GM19397 (cell line): ENCODE measurements around the gene RASA2.
"Not testable (repeated sequence)": the region's sequence is repeated elsewhere in the genome, so short reads cannot be mapped to it uniquely, and the experiment has no call there.

Source experiments
- ATAC-seq: cut with Tn5 transposase; IDR thresholded peaks from one replicate; pipeline ENCODE4 v1.9.1; 2021; ENCODE audit warnings: mild to moderate bottlenecking, moderate library complexity; ENCODE audit not compliant: unreplicated experiment

Gene RASA2

DNA sequence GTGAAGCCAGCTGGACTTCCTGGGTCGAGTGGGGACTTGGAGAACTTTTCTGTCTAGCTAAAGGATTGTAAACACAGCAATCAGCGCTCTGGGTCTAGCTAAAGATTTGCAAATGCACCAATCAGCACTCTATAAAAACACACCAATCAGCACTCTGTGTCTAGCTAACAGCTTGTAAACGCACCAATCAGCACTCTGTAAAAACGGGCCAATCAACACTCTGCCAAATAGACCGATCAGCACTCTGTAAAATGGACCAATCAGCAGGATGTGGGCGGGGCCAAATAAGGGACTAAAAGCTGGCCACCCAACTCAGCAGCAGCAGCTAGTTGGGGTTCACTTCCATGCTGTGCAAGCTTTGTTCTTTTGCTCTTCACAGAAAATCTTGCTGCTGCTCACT lies 141.5 kb downstream of the RASA2 start:
- not testable (repeated sequence) for ATAC-seq

DNA sequence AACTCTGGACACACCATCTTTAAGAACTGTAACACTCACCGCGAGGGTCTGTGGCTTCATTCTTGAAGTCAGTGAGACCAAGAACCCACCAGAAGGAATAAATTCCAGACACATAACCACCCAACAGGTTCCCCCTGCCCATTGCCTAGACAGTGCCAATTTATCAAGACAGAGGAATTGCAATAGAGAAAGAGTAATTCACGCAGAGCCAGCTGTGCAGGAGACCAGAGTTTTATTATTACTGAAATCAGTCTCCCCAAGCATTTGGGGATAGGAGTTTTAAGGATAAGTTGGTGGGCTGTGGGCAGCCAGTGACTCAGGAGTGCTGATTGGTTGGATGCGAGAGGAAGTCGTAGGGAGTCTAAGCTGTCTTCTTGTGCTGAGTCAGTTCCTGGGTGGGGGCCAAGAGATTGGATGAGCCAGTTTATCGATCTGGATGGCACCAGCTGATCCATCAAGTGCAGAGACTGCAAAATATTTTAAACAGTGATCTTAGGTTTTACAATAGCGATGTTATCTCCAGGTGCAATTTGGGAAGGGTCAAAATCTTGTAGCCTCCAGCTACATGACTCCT lies 142.1 kb downstream of the RASA2 start:
- not testable (repeated sequence) for ATAC-seq

DNA sequence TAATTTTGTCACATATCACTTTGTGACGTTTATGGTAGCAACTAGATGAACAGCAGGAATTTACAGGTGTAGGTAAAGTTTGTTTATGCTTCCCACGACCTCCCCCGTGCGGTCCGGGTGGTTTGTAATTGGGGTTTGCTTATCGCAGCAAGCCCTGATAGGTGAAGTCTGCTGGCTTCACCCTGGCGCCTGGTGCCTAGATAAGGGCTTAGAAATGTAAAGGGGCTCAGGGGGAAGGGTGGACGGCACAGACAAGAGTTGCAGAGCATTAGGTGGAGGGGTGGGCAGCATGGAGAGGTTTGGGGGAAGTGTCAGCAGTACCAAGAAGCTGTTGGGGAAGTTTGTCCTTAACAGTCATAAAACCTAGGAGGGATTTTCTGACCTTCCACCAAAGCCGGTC lies 143.1 kb downstream of the RASA2 start:
- ATAC-seq, result no peak

DNA sequence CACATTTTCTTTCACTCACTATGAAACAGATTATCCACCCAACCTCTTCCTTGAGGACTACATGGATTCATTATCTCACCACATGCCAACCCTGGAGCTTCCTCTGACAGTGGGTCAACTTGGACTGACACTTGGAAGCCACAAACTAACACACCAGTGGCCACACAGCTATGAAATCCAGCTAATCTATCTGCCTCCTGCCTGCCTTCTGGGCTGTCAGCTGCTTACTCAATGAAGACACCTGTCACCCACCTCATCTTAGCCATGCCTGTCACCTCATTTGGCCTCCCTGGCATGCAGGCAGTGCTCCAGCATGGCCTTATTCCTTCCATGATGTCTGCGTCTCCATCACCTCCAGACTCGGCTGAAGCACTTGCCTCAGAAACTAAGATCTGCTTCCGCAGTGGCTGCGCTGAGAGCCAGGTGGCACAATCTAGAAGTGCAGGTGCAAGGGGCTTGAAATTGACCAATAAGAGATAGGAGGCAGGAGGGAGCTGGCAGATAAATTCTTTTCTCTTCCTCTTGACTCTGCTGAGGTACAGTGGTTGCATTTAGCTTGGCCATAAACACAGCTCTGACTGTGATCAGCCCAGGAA lies 146.1 kb downstream of the RASA2 start:
- no peak for ATAC-seq

DNA sequence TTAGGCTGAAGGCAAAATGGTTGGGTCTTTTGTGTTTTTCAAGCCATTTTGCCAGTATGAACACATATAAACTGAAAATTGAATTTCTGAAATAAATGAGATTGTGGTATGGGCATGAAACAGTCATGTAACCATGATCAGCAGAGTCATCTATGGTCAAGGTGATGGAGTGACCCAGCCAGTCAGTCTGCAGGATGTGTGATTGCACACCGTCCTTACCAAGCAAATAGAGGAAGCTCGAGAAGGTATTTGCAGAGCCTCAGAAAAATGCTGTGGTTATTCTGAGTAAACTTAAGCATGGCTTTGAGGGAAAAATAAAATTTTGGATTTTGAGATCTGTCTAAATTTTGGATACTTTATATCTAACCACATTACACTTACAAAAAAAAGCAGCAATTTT lies 155.4 kb downstream of the RASA2 start:
- no peak for ATAC-seq

DNA sequence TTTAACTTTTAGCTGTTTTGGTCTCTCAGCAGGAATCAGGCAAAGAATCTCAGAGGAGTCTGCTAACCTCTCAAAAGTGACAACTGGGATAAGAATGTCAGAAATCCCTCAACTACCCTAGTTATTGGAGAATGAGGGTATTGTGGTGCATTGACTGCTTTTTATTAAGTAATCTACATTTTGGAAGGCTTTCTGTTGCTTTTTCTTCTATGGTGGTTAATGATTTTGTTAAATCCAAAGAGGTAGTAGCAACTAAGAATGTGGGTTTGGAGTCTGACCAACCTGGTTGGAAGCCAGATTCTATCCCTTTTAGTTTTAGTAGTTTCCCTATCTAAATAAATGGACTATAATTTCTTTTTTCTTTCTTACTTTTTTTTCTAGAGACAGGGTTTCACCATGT lies 156.6 kb downstream of the RASA2 start:
- no peak for ATAC-seq

DNA sequence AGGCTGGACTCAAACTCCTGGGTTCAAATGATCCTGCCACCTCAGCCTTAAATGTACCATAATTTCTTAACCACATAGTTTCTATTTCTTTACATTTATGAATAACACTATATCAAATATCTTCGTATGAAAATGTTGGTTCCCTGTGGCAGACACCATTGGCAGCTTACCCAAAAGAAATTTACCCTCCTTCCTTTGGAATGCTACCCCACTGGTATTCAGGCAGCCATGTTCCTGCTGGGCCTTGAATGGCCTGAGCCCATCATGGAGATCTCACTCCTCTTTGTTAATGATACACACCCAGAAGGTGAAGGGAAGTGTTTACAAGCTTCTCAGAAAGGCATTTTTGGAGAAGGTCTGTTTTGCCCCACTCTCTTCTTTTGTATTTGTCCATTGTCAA lies 157.0 kb downstream of the RASA2 start:
- no peak for ATAC-seq

DNA sequence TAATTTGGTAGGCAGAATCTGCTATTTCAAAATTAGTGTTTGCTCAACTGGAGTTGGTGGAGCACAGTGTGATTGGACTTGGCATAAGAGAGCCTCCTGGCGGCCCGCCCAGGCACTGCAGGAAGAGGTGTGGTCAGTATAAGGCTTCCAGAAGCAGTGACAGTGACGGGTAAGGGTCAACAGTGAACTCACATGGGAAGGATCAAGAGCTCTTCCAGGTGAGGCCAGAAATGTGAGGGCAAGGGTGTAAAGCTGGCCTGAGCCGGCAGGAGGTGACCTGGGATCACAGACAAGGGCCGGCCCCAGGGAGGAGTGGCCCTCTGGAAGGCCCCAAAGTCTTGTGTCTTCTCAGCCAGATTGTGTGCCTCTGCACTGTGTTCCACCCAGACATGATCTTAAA lies 158.1 kb downstream of the RASA2 start:
- no peak for ATAC-seq

DNA sequence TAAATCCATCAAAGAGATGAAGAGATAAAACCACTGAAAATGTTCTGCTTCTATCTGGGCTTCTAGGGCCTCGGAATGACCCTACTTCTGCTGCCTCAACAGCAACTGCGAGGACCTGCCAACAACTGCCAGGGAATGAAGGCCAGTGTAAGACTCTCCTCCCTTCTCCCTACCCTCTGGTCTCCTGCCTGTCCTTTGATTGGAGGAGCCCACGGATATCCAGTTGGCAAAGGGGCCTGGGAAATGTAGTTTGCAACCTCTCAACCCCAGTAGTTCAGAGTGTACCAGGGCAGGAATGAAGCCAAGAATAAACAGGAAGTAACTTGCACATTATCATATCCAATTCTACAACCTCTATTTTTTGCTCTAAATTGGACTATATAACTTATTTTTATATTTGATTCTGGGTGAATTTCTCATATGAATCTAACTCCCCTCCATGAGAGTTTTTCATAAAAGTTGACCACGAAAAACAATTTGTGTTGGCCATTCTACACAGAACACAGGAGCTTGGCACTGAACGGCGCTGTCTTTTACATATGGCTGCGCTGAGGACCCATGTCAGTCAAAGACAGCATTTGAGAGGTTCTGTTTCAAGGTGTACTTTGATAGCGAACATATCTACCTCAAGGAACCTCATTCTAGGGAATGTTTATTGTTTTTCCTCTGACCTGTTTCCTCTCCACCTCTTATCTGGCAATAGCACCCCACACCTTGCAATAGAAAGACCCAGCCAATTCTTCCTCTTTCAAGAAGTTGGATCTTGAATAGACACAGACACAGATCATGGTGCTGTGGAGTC lies 160.1 kb downstream of the RASA2 start:
- ATAC-seq, result no peak

DNA sequence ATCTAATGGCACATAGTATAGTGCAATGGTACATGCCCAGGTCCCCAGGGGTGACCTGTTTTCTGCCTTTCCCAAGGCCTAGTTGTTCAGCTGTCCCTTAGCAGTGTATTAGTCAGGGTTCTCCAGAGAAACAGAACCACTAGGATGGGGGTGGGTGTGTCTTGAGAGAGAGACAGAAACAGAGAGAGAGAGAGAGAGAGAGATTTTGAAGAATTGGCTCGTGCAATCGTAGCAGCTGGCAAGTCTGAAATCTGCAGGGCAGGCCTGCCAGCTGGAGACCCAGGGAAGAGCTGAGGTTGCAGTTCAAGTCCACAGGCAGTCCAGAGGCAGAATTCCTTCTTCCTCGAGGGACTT lies 160.7 kb downstream of the RASA2 start:
- no peak for ATAC-seq

DNA sequence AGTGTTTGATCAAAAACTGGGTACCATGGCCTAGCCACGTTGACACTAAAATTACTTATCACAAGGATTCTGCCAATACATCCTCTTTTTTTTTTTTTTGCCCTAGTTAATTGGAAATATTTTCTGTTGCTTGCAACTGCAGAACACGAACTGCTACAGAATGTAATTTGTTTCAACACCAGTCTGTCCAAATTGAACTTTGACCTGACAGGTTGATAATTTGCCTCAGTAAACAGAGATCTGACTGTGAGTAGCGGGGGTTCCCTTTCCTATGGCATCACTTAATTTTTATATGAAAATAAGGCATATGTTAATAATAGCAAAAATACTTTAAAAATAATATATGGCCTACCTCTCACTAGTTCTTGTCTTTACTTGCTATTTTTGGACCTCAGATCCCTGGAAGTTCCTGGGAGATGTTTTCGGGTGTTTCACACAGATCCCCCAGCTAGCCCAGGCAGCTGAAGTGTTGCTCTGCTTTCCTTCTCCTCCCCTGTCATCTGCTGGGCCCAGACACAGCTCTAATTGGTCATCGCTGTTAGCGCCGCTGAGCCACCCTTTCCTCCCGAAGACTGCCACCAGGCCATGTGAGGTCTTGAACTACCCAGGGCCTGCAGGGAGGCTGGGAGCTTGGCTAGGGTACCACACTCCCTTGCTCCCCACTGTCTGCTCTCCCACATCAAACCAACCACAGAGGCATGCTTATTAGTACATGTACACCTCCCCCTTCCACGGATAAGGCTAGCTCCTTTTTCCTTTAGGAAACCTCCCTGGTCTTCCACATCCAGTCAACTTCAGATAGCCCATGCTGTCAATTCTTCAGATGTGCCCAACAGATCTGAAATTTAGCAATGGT lies 161.5 kb downstream of the RASA2 start:
- no peak for ATAC-seq

DNA sequence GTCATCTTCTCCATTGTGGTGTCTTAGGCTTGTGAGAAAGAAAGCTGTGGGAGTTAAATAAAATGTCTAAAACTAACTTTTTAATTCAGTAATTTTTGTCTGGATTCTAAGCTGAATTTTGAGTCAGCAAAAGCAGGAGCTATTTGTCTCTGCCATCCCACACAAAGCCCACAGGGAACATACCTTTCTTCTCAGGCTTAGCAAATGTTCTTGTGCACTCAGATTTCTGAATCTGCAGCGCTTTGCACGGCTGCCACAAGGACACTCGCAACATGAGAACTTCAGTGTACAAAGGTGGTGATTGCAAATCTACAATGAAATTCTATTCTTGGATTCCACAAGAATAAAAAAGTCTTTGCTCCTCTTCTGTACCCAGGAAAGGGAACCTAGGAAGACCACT lies 163.0 kb downstream of the RASA2 start:
- ATAC-seq, result no peak

DNA sequence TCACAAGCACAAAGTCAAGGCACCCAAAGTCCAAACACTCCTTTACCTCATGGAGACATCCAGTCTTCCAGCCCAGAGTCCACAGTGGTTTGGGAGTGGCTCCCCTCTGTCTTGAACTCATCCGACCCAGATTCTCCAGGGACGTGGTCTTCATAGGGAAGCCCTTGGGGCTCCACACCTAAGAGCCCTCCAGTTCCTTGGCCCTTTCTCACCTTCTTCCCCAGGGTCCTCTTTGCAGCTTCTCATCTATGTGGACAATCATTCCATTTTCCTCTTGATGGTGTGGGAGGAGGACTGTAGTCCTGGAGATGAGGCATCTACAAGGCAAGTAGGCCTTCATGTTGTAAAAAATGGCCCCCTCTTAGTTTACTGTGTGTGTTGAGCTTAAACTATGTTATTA lies 164.0 kb downstream of the RASA2 start:
- ATAC-seq, result no peak

DNA sequence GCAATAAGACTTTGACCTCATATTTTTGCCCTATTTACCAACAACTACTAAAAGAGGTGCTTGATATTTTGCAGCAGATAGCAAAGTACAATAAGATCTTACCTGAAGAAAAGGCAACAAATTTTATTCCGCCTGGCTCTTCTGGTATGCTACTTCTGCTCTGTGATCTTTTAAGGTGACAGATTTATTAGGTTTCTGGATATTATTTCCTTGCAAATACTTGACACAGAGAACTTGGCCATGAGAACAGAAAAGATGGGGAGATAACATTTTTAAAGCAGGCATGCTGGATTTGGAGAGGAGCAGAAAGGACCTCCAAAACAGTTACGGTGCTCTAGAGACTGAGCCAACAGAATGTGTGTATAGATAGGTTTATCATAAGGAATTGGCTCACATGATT lies 164.6 kb downstream of the RASA2 start:
- no peak for ATAC-seq

DNA sequence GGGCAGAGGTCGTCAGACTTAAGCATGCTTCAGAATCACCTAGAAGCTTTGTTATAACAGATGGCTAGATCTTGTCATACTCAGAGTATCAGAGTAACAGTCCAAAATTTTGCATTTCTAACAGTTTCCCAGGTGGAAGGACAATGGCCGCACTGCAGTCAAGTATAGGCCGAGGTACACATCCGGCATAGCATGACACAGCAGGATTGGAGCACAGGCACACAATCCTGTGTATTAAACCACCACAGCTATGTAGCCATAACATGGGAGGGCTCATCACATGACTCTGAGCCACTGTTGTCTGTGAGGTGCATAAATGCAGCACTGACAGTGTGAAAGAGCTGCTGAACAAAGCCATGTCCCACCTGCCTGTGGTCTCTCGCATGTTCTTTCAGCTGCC lies 165.5 kb downstream of the RASA2 start:
- no peak for ATAC-seq

DNA sequence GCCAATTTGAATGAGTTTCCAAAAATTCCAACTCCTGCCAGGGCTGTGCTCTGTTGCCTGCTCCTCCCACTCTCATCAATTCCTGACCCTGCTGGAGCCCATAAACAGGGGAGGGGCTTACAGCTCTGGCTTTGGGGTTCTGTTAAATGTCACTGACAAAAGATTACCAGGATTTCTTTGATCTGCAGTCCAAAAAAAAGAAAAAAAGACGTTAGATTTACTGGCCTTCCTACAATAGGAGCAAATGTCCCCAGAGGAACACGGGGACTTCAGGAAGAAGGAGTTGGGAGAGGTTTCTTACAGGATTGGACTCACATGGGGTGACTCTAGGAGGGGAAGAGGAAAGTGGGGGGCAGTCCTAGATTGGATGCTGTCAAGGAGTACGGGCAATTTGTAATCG lies 167.0 kb downstream of the RASA2 start:
- no peak for ATAC-seq

DNA sequence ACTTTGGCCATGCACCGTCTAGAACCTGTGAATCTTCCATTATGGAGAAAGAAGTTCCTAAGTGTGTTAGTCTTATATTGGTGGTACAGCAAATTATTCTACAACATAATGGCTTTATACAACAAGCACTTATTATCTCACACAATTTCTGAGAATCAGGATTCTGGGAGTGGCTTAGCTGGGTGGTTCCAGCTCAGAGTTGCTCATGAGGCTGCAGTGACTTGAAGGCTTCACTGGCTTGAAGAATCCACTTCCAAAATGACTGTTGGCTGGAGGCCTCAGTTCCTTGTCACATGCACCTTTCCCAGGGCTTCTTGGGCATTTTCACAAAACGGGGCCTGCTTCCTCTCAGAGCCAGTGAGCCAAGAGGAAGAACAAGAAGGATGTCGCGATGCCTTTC lies 169.0 kb downstream of the RASA2 start:
- ATAC-seq, result no peak

DNA sequence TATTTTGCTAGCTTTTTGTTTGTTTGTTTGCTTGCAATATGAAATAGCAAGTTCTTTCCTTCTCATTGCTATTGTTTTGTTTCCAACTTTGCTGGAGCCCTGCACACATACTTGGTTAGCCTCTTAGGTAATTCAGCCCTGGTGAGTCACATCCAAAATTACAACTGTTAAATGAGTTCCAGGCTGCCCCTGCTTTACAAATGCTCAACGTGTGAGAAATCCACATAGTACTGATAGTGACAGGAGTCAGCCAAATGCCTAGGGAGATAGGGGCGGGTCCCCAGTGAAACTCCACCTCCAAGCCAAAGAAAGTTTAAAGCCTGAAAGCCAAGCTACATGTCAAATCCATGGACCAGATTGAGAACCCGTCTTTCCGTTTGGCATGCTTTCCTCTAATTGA lies 169.9 kb downstream of the RASA2 start:
- ATAC-seq, result no peak

DNA sequence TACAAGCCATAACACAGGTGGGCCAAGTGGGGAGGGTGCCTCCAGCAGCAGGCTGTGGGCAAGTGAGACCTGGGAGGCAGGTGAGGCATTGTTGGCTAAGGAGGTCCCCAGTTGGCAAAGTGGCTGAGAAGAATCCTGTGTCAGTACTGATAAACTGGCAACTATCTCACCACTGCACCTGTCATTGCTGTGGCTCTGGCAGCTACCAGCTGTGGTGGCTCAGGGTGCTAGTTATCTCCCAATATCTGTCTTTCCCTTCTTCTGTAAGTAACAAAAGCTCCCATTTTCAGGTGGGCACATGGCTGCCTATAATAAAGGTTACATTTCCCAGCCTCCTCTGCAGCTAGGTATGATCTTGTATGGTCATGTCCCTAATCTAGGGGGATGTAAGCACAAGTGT lies 170.7 kb downstream of the RASA2 start:
- no peak for ATAC-seq

DNA sequence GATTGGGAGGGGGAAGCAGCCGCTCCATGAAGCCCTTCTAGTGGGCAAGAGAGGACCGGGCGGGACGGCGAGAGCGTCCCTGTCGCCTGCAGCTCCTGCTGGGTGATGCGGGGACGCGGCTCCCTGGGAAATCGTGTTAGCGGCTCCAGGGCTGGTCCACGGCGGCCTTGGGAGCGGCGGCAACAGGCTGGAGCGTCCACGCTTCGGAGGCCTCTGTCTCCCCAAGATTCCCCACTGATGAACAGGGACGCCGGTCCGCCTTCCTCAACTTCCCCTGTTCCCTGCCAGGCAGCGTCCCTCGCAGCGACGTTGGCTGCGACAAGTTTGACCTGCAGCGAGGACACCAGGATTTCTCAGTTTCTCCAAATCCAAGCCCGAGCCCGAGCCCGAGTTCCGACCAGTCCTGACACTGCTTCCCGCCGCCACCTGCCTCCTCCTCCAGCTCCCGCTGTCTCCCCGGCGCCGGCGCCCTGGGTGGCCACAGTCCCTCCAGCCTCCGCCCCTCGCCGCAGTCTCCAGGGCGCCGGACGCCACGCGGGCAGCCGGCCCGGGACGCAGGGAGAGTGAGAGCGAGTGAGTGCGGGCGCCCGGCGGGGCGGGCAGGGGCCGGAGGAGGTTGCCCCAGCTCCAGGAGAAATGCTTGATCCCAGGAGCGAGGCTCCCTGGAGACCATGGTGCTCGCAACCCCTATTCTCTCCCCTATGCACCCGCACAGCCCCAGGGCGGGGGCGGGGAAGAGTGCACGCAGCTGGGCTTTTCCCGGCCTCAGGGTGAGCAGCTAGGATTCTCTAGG lies 173.2 kb downstream of the RASA2 start:
- ATAC-seq, result no peak

DNA sequence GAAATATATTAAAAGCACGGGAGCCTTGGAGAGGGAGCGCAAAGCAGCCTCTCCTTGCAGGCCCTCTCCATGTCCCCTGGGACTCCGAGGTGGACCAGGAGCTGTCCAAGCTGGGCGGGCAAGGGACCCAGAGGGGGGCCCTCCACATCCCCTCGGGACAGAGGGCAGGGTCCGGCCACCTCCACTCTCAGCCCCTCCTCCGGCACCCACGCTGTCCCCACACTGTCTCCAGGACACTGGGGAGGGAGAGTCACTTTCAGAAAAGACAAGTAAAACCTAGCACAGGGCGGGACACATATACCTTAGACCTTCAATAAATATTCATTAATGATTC lies 173.8 kb downstream of the RASA2 start:
- no peak for ATAC-seq
